ENCODE results near the gene AKR7A2. TPM values are rescaled to one million over a fixed set of nuclear protein-coding genes. Genes with fewer than 3 reads are reported as not detected.

The AKR7A2 gene
- total and polyA plus RNA-seq, 10 donors: 14.6 to 68.4 (median 33.4) TPM

DNA sequence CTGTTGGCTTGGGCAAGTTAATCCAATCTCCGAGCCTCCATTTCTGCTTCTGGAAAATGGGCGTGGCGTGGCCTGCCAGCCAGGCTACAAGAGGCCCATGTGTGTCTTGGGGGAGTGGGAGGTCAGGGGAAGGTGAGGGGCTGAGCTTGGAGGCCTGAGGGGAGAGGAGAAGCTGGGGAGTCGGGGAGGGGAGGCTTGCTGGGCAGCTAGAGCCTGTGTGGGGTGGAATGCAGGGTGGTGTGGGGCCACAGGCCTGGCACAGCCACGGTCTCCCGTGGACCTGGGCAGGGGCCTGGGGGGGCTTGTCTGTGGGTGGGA is 14.8 kb upstream of the AKR7A2 start:
- Histone ChIP-seq H3K27ac (no peak overlapping the region), H3K4me1 (no peaks in the 10 kb centered on the region), H3K9me3 (no peaks in the 10 kb centered on the region), H3K27me3 (replicated peaks in 1 of 7) (no peaks in the 10 kb centered on the region), H3K36me3 (peaks cover 0 to 98% (median 51%) of the 10 kb centered on the region in 6 donors), H3K4me3 (no peak overlapping the region)
- no peak for TF ChIP-seq POLR2A (IDR thresholded peaks at IDR 0.05)
- no peak for TF ChIP-seq POLR2AphosphoS5 (IDR thresholded peaks at IDR 0.05)
- TF ChIP-seq, protein P1, sequence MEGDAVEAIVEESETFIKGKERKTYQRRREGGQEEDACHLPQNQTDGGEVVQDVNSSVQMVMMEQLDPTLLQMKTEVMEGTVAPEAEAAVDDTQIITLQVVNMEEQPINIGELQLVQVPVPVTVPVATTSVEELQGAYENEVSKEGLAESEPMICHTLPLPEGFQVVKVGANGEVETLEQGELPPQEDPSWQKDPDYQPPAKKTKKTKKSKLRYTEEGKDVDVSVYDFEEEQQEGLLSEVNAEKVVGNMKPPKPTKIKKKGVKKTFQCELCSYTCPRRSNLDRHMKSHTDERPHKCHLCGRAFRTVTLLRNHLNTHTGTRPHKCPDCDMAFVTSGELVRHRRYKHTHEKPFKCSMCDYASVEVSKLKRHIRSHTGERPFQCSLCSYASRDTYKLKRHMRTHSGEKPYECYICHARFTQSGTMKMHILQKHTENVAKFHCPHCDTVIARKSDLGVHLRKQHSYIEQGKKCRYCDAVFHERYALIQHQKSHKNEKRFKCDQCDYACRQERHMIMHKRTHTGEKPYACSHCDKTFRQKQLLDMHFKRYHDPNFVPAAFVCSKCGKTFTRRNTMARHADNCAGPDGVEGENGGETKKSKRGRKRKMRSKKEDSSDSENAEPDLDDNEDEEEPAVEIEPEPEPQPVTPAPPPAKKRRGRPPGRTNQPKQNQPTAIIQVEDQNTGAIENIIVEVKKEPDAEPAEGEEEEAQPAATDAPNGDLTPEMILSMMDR (IDR thresholded peaks at IDR 0.05 in 8 of 11, conservative IDR thresholded peaks at IDR 0.05 in 3 of 11): no peak
- DNase-seq: no peak
- 75 to 94% (median 87%) methylated on average over 6 of the region's 6 CpGs for WGBS, 5 donors
- intact Hi-C loops (cut with DNase I; ENCODE audit: low total_unique reads): no loop called here

GRCh38 chr1:19325958-19326747 is 14.2 kb upstream of the AKR7A2 start:
- no peak for TF ChIP-seq POLR2A (IDR thresholded peaks at IDR 0.05)
- peak; percentile 23 to 70 (median 36) for TF ChIP-seq POLR2AphosphoS5 (IDR thresholded peaks at IDR 0.05)
- H3K4me3 ChIP-seq: no peak overlapping the region
- H3K9me3 ChIP-seq: no peaks in the 10 kb centered on the region
- no peak overlapping the region for H3K27ac ChIP-seq
- peaks cover 0 to 98% (median 51%) of the 10 kb centered on the region in 6 donors for H3K36me3 ChIP-seq
- no peaks in the 10 kb centered on the region for H3K27me3 ChIP-seq (replicated peaks in 1 of 7)
- DNase-seq: no peak
- no peaks in the 10 kb centered on the region for H3K4me1 ChIP-seq
- WGBS, 5 donors: 67 to 87% (median 76%) methylated on average over 19 to 32 of the region's 32 CpGs
- intact Hi-C loops (cut with DNase I; ENCODE audit: low total_unique reads): no loop called here

DNA sequence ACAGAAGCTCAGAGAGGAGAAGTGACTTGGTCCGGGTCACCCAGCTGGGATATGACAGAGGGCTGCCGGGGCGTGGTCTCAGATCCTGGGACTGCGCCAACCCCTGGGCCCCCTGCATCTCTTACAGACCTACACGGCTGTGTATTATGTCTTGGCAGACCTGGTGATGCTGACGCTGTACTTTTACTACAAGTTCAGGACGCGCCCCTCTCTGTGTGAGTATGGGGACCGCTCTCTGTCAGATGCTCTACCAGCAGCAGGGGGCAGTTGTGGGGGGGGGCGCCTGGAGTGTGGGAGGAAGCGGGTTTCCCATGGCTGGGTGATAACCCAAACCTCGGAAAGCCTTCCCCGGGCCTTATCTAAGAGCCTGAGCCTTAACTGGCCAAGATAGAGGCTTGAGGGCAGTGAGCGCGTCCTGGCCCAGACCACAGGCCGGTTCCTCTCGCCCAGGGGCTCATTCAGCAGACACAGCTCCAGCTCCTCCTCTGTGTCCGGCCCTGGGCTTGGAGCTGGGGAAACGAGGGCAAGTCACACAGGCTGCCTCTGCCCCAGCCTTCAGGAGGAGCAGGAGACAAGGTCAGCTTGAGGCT is 13.5 kb upstream of the AKR7A2 start:
- Histone ChIP-seq H3K4me1 (no peaks in the 10 kb centered on the region), H3K9me3 (no peaks in the 10 kb centered on the region), H3K4me3 (no peak overlapping the region), H3K27me3 (replicated peaks in 1 of 7) (no peaks in the 10 kb centered on the region), H3K27ac (no peak overlapping the region), H3K36me3 (peaks cover 0 to 94% (median 51%) of the 10 kb centered on the region in 6 donors)
- WGBS, 5 donors: 81 to 84% (median 83%) methylated on average over 18 to 19 of the region's 19 CpGs
- TF ChIP-seq, protein P1 (IDR thresholded peaks at IDR 0.05 in 8 of 11, conservative IDR thresholded peaks at IDR 0.05 in 3 of 11): no peak
- TF ChIP-seq POLR2A (IDR thresholded peaks at IDR 0.05): no peak
- no peak for TF ChIP-seq POLR2AphosphoS5 (IDR thresholded peaks at IDR 0.05)
- intact Hi-C loops (cut with DNase I; ENCODE audit: low total_unique reads): no loop called here
- DNase-seq: no peak

GRCh38 chr1:19324665-19324990 is 12.7 kb upstream of the AKR7A2 start:
- WGBS, 5 donors: 96 to 99% (median 96%) methylated on average over 8 to 9 of the region's 9 CpGs
- Histone ChIP-seq H3K4me1 (no peaks in the 10 kb centered on the region), H3K4me3 (no peak overlapping the region), H3K27ac (no peak overlapping the region), H3K9me3 (no peaks in the 10 kb centered on the region), H3K27me3 (replicated peaks in 1 of 7) (no peaks in the 10 kb centered on the region), H3K36me3 (peaks cover 0 to 90% (median 51%) of the 10 kb centered on the region in 6 donors)
- TF ChIP-seq POLR2AphosphoS5 (IDR thresholded peaks at IDR 0.05): peak in 1 of 3 donors; percentile 32
- TF ChIP-seq POLR2A (IDR thresholded peaks at IDR 0.05): no peak
- TF ChIP-seq, protein P1 (IDR thresholded peaks at IDR 0.05 in 8 of 11, conservative IDR thresholded peaks at IDR 0.05 in 3 of 11): no peak
- no peak for DNase-seq
- intact Hi-C loops (cut with DNase I; ENCODE audit: low total_unique reads): no loop called here

All from spleen (tissue), 11 donors.